Heart right ventricle (tissue), 16 donors: ENCODE measurements around the gene ANKS1B. TPM values are rescaled to one million over a fixed set of nuclear protein-coding genes. Genes with fewer than 3 reads are reported as not detected.

Experiments used
- ATAC-seq, 8 donors: fragments of 200-7000 bp; cut with Tn5 transposase; one replicate each; pipeline ENCODE4 v1.9.1; 2020; ENCODE audit warnings: mild to moderate bottlenecking in 8 of 8, moderate library complexity in 8 of 8, moderate number of reproducible peaks in 1 of 8
- DNase-seq, 2 donors: peaks; one replicate each; pipeline ENCODE4 v3.0.0-alpha.2; 2020
- H3K27ac ChIP-seq, 10 donors: fragments of 200-600 bp; sonication (generic) in 2 of 10; one replicate each; pipeline versions ENCODE4 v1.5.0 to v1.8.0; 2020 to 2022; ENCODE audit warnings: mild to moderate bottlenecking in 3 of 10
- H3K27me3 ChIP-seq, 7 donors: fragments of 200-600 bp; one replicate each; pipeline ENCODE4 v1.8.0; 2021 to 2022; ENCODE audit warnings: mild to moderate bottlenecking in 2 of 7
- H3K36me3 ChIP-seq, 9 donors: fragments of 200-600 bp; sonication (generic) in 1 of 9; one replicate each; pipeline versions ENCODE4 v1.5.0 to v1.8.0; 2020 to 2022; ENCODE audit warnings: mild to moderate bottlenecking in 2 of 9
- H3K4me1 ChIP-seq, 9 donors: fragments of 200-600 bp; sonication (generic) in 1 of 9; one replicate each; pipeline versions ENCODE4 v1.5.0 to v1.8.0; 2020 to 2022; ENCODE audit warnings: mild to moderate bottlenecking in 4 of 9
- H3K4me3 ChIP-seq, 10 donors: fragments of 200-600 bp; sonication (generic) in 2 of 10; one replicate each; pipeline versions ENCODE4 v1.5.0 to v1.8.0; 2020 to 2022; ENCODE audit warnings: mild to moderate bottlenecking in 7 of 10, moderate library complexity in 2 of 10
- H3K9me3 ChIP-seq, 11 donors: fragments of 200-600 bp in 10 of 11; sonication (generic) in 2 of 11; one replicate each; pipeline versions ENCODE4 v1.5.0 to v1.8.0; 2013 to 2022; ENCODE audit warnings: mild to moderate bottlenecking in 2 of 11, control low read depth in 1 of 11, moderate library complexity in 1 of 11
- CTCF ChIP-seq, 9 donors: fragments of 200-600 bp; sonication (generic) in 2 of 9; IDR thresholded peaks; one replicate each; pipeline versions ENCODE4 v1.5.0 to v1.8.0; 2021 to 2022; ENCODE audit warnings: antibody characterized with exemption in 9 of 9, mild to moderate bottlenecking in 5 of 9, moderate library complexity in 1 of 9
- WGBS, 2 donors: extraction: QIAGEN DNeasy Blood & Tissue Kit; methylation state at CpG; one replicate each; pipeline ENCODE4 v1.1.7; 2013; ENCODE audit warnings: inconsistent platforms in 1 of 2; 5-methylcytosine and 5-hydroxymethylcytosine counted together
- intact Hi-C, 10 donors: fragments of 100-400 bp; cut with DNase I; formaldehyde crosslinking; loops; one replicate each; pipeline versions ENCODE4 v1.11.1 to v1.14.2; 2022
- polyA plus RNA-seq, 2 donors: library from polyadenylated mRNA; stranded (reverse); fragments of 200-250 nt; gene quantifications; one replicate each; pipeline ENCODE4 v1.2.3, GENCODE V29; 2013
- total RNA-seq, 10 donors: library from RNA; stranded (reverse); fragmentation: NEBNext Ultra II Directional in 3 of 10; extraction: Animal tissue kit (Norgen Biotek cat#: 25700) in 3 of 10; gene quantifications; one replicate each; pipeline versions ENCODE4 v1.2.1 to v1.2.4, GENCODE V29; 2021 to 2023
- donor health status: Arrhythmogenic right ventricular cardiomyopathy.
- donor health status: ischemic (EF 13 %, LVEDD 7.1; RV severe dilation, severe dysfunction).
- donor health status: healthy with polysubstance abuse.
- donor health status: DM: no; HTN: yes; CAD: no.
- donor health status: DM: no; HTN: no; CAD: no.
- donor health status: ischemic (EF 25% LVEDD 6.9; RV normal size, moderate dysfunction).
- donor health status: ischemic (EF 25% LVEDD 5.7; RV mildly dilated, moderate dysfunction).
- donor health status: healthy.
- donor health status: DM: yes; HTN: yes; CAD: no.
- donor health status: Ischemic cardiomyopathy.
- donor health status: ischemic (EF 35%, LVEDD 5.7; RV mildly dilated, moderate dysfunction).
- donor health status: nonischemic (EF 11% LVEDD 7.7; RV severe dilation, severe dysfunction).
- donor health status: DM: yes; HTN: yes; CAD: no.
- donor health status: PGD.
- donor health status: ischemic (EF 29% LVEDD 5.4; RV normal size, mild dysfunction).
- donor health status: nonischemic (EF 23%, LVEDD 6.1; RV moderate dilation, normal function).

Gene ANKS1B
- total and polyA plus RNA-seq, 12 donors = 0.58 to 4.8 (median 1.8) TPM

- H3K27me3 ChIP-seq = no peaks in the 10 kb centered on the region
- peaks cover 0 to 100% (median 32%) of the 10 kb centered on the region in 9 donors for H3K36me3 ChIP-seq
- no peak overlapping the region for H3K4me3 ChIP-seq
- H3K27ac ChIP-seq = no peak overlapping the region
- H3K9me3 ChIP-seq = no peaks in the 10 kb centered on the region
- H3K4me1 ChIP-seq = no peaks in the 10 kb centered on the region
- ATAC-seq (no peak), DNase-seq (no peak)
- intact Hi-C loops = no loop called here
- TF ChIP-seq CTCF (IDR thresholded peaks at IDR 0.05) = no peak
These were observed 1254.3 kb downstream of the ANKS1B start for GRCh38 chr12:98730412-98730811.

- peaks cover 0 to 100% (median 29%) of the 10 kb centered on the region in 9 donors for H3K36me3 ChIP-seq
- WGBS, 2 donors = 90 to 99% methylated on average over 5 of the region's 5 CpGs
- no peaks in the 10 kb centered on the region for H3K27me3 ChIP-seq
- DNase-seq = no peak
- H3K4me3 ChIP-seq = no peak overlapping the region
- no peak overlapping the region for H3K27ac ChIP-seq
- TF ChIP-seq CTCF (IDR thresholded peaks at IDR 0.05) = no peak
- ATAC-seq = no peak
- H3K9me3 ChIP-seq = no peaks in the 10 kb centered on the region
- H3K4me1 ChIP-seq = no peaks in the 10 kb centered on the region
- intact Hi-C loops = loop anchor here in 2 of 10 donors (10.0 kb wide), 1 partner anchor 268 kb away; no protein-coding TSS in a partner anchor
These were observed 1257.5 kb downstream of the ANKS1B start for GRCh38 chr12:98727196-98727595.

GRCh38 chr12:98725476-98726247, 1259.1 kb downstream of the ANKS1B start:
- H3K4me3 ChIP-seq = no peak overlapping the region
- no peak for DNase-seq
- peak in 3 of 8 donors; percentile 50 to 58 (median 55) for ATAC-seq
- H3K9me3 ChIP-seq = no peaks in the 10 kb centered on the region
- WGBS, 2 donors = 68 to 77% methylated on average over 5 of the region's 5 CpGs
- H3K4me1 ChIP-seq = no peaks in the 10 kb centered on the region
- H3K27me3 ChIP-seq = no peaks in the 10 kb centered on the region
- TF ChIP-seq CTCF (IDR thresholded peaks at IDR 0.05) = peak in 6 of 9 donors; percentile 27 to 53 (median 34)
- intact Hi-C loops = loop anchor here in 2 of 10 donors (10.0 kb wide), 1 partner anchor 269 kb away; no protein-coding TSS in a partner anchor
- no peak overlapping the region for H3K27ac ChIP-seq
- H3K36me3 ChIP-seq = peaks cover 0 to 100% (median 25%) of the 10 kb centered on the region in 9 donors

GRCh38 chr12:98724384-98725155, 1260.2 kb downstream of the ANKS1B start:
- no peak overlapping the region for H3K27ac ChIP-seq
- no peak for DNase-seq
- no peaks in the 10 kb centered on the region for H3K9me3 ChIP-seq
- WGBS, 2 donors = 94 to 98% methylated on average over 5 of the region's 5 CpGs
- no peak overlapping the region for H3K4me3 ChIP-seq
- no peak for TF ChIP-seq CTCF (IDR thresholded peaks at IDR 0.05)
- ATAC-seq = no peak
- intact Hi-C loops = loop anchor here in 2 of 10 donors (10.0 kb wide), 1 partner anchor 270 kb away; no protein-coding TSS in a partner anchor
- no peaks in the 10 kb centered on the region for H3K27me3 ChIP-seq
- H3K4me1 ChIP-seq = no peaks in the 10 kb centered on the region
- H3K36me3 ChIP-seq = peaks cover 0 to 100% (median 24%) of the 10 kb centered on the region in 9 donors
